NCI-H2196 treated with DMSO at 0.1 percent for 48 hours (cell line): ENCODE results near the gene ZNF343.

Experiments used
- DNase-seq: peaks from one replicate; lab custom pipeline; 2025; ENCODE audit not compliant: unreplicated experiment; lab: John Stamatoyannopoulos, UW

The ZNF343 gene

GRCh38 chr20:2446845-2447244 lies 61.9 kb downstream of the ZNF343 start:
- no peak for DNase-seq
